Stomach (tissue), 4 donors: ENCODE measurements around the gene RASA4.
"Not testable (repeated sequence)": the region's sequence is repeated elsewhere in the genome, so short reads cannot be mapped to it uniquely, and the experiment has no call there.

Source experiments
- EP300 ChIP-seq: sonication (generic); formaldehyde crosslinking; IDR thresholded peaks from one replicate; pipeline ENCODE4 v1.6.1; 2017; ENCODE audit warnings: antibody characterized with exemption
- POLR2A ChIP-seq, 4 donors: fragments of 450-650 bp; IDR thresholded peaks; one replicate each; pipeline ENCODE4 v1.6.1; 2016; ENCODE audit warnings: antibody characterized with exemption in 4 of 4, control low read depth in 2 of 4, mild to moderate bottlenecking in 1 of 4, moderate library complexity in 1 of 4
- POLR2AphosphoS5 ChIP-seq, 3 donors: sonication (generic); formaldehyde crosslinking; IDR thresholded peaks; one replicate each; pipeline ENCODE4 v1.6.1; 2016; ENCODE audit warnings: antibody characterized with exemption in 3 of 3
- TF ChIP-seq, protein P1 (sequence below), 7 experiments: fragments of 450-650 bp in 4 of 7; fragments of 200-600 bp in 3 of 7; sonication (generic) in 3 of 7; IDR thresholded peaks; one replicate each; pipeline ENCODE4 v1.5.1; 2016 to 2019; ENCODE audit warnings: antibody characterized with exemption in 7 of 7, control low read depth in 2 of 7, mild to moderate bottlenecking in 1 of 7

- not testable (repeated sequence) for TF ChIP-seq POLR2A (IDR thresholded peaks at IDR 0.05); POLR2AphosphoS5 (IDR thresholded peaks at IDR 0.05); EP300
- TF ChIP-seq, protein P1, sequence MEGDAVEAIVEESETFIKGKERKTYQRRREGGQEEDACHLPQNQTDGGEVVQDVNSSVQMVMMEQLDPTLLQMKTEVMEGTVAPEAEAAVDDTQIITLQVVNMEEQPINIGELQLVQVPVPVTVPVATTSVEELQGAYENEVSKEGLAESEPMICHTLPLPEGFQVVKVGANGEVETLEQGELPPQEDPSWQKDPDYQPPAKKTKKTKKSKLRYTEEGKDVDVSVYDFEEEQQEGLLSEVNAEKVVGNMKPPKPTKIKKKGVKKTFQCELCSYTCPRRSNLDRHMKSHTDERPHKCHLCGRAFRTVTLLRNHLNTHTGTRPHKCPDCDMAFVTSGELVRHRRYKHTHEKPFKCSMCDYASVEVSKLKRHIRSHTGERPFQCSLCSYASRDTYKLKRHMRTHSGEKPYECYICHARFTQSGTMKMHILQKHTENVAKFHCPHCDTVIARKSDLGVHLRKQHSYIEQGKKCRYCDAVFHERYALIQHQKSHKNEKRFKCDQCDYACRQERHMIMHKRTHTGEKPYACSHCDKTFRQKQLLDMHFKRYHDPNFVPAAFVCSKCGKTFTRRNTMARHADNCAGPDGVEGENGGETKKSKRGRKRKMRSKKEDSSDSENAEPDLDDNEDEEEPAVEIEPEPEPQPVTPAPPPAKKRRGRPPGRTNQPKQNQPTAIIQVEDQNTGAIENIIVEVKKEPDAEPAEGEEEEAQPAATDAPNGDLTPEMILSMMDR (IDR thresholded peaks at IDR 0.05): not testable (repeated sequence)
These were observed 10.8 kb upstream of the RASA4 start for GRCh38 chr7:102627271-102627904.
